Upper lobe of left lung (tissue), 4 donors: ENCODE data around the gene ZNF366.

Experiments
- EP300 ChIP-seq, 4 donors: sonication (generic); formaldehyde crosslinking; IDR thresholded peaks; one replicate each; pipeline ENCODE4 v1.5.1; 2017; ENCODE audit warnings: antibody characterized with exemption in 4 of 4, control low read depth in 2 of 4
- POLR2A ChIP-seq, 4 donors: fragments of 450-650 bp; IDR thresholded peaks; one replicate each; pipeline ENCODE4 v1.5.1; 2016 to 2017; ENCODE audit warnings: antibody characterized with exemption in 4 of 4, mild to moderate bottlenecking in 2 of 4
- POLR2AphosphoS5 ChIP-seq, 2 donors: sonication (generic); formaldehyde crosslinking; IDR thresholded peaks; one replicate each; pipeline ENCODE4 v1.5.1; 2017; ENCODE audit warnings: antibody characterized with exemption in 2 of 2
- TF ChIP-seq, protein P1 (sequence below), 6 experiments: fragments of 450-650 bp in 4 of 6; fragments of 200-600 bp in 2 of 6; sonication (generic) in 2 of 6; IDR thresholded peaks; one replicate each; pipeline ENCODE4 v1.5.1; 2016 to 2019; ENCODE audit warnings: antibody characterized with exemption in 6 of 6

DNA sequence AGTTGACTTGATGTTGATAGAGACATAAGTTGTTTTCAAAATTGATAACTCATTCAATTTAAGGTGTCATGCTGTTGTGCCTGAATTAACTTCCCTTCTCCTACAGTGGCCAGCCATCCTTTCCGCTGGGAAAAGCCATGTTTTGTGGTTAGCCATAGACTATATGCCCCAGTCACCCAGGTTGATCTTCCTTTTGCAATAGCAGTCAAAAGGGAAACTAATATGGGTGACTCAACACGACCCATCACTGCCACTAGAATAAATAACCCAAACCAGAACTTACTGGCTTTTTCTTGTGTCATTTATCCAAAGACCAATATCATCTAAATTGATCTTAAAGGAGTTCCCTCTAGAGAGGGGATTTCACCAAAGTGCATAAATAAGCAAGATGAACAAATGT is 99.7 kb downstream of the ZNF366 start:
- TF ChIP-seq, protein P1, sequence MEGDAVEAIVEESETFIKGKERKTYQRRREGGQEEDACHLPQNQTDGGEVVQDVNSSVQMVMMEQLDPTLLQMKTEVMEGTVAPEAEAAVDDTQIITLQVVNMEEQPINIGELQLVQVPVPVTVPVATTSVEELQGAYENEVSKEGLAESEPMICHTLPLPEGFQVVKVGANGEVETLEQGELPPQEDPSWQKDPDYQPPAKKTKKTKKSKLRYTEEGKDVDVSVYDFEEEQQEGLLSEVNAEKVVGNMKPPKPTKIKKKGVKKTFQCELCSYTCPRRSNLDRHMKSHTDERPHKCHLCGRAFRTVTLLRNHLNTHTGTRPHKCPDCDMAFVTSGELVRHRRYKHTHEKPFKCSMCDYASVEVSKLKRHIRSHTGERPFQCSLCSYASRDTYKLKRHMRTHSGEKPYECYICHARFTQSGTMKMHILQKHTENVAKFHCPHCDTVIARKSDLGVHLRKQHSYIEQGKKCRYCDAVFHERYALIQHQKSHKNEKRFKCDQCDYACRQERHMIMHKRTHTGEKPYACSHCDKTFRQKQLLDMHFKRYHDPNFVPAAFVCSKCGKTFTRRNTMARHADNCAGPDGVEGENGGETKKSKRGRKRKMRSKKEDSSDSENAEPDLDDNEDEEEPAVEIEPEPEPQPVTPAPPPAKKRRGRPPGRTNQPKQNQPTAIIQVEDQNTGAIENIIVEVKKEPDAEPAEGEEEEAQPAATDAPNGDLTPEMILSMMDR (IDR thresholded peaks at IDR 0.05), result no peak
- TF ChIP-seq POLR2AphosphoS5 (IDR thresholded peaks at IDR 0.05) (no peak), EP300 (IDR thresholded peaks at IDR 0.05) (no peak), POLR2A (IDR thresholded peaks at IDR 0.05) (no peak)
